Measurements from ENCODE around the gene GRK5.

- TF ChIP-seq CTCF (IDR thresholded peaks at IDR 0.05) (no peak), POLR2A (IDR thresholded peaks at IDR 0.05) (no peak), EP300 (IDR thresholded peaks at IDR 0.05) (no peak), POLR2AphosphoS5 (IDR thresholded peaks at IDR 0.05) (no peak)
Observed at GRCh38 chr10:119454316-119454715, 246.9 kb downstream of the GRK5 start.

Measured in sigmoid colon (tissue), 4 donors.